NCI-H2196 treated with DMSO at 0.1 percent for 48 hours (cell line): ENCODE data around the gene NDUFS3.
"Not testable (repeated sequence)": the region's sequence is repeated elsewhere in the genome, so short reads cannot be mapped to it uniquely, and the experiment has no call there.

Experiments
- DNase-seq: peaks from one replicate; lab custom pipeline; 2025; ENCODE audit not compliant: unreplicated experiment; lab: John Stamatoyannopoulos, UW

NDUFS3 gene

DNA sequence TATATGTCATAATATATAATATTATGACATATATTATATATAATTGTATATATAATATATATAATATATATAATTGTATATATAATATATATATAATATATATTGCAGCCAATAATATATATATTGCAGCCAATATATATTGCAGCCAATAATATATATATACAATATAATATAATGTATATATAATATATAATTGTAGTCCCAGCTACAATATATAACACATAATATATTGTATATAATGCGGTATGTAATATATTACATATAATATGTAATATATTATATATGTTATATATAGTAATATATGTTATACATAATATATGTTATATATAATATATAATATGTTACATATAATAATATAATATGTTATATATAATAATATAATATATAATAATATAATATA is 20.2 kb upstream of the NDUFS3 start:
- DNase-seq: no peak

DNA sequence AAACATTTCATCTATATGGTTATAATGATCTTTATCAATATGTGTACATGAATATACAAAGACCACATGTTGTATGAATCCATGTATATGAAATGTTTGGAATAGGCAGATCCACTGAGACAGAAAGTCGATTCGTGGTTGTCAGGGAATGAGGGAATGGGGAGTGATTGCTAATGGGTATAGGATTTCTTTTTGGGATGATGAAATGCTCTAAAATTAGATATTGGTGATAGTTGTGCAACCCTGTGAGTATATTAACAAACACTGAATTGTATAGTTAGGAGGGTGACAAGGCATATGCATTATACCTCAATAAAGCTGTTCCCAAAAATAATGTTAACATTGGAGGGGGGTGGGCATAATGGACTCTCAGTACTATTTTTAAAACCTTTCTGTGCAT is 18.4 kb upstream of the NDUFS3 start:
- no peak for DNase-seq

DNA sequence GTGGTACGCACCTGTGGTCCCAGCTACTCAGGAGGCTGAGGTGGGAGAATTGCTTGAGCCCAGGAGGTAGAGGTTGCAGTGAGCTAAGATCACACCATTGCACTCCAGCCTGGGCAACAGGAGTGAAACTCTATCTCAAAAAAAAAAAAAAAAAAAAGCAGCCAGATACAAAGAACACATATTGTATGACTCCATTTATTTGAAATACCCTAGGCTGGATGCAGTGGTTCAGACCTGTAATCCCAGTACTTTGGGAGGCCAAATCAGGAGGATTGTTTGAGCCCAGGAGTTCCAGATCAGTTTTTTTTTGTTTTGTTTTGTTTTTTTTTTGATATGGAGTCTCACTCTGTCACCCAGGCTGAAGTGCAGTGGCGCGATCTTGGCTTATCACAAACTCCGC is 16.5 kb upstream of the NDUFS3 start:
- DNase-seq: not testable (repeated sequence)

DNA sequence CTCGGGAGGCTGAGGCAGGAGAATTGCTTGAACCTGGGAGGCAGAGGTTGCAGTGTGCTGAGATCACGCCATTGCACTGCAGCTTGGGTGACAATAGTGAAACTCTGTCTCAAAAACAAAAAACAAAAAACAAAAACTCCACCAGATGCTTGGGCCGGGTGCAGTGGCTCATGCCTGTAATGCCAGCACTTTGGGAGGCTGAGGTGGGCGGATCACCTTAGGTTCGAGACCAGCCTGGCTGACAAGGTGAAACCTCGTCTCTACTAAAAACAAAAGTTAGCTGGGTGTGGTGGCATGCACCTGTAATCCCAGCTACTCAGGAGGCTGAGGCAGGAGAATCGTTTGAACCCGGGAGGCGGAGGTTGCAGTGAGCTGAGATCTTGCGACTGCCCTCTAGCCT is 14.5 kb upstream of the NDUFS3 start:
- not testable (repeated sequence) for DNase-seq

DNA sequence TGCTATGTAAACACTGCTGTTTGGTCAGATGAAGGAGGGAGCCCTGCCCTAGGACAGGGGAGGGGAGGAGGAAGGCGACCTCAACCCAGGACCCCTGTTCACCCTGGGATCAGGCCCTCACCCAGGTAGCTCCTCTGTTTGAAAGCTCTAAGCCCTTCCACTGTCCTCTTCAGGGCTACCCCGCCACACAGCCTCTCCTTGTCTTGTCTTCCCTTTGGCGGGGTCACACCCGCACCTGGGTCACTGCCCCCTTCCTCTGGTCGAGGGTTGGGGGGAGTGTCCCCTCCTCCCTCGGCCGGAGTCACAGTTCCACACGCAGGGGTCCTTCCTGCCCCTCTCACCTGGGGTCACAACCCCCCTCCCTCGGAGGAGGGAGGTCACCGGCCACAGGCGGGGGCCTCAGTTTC is 13.9 kb upstream of the NDUFS3 start:
- DNase-seq: no peak

DNA sequence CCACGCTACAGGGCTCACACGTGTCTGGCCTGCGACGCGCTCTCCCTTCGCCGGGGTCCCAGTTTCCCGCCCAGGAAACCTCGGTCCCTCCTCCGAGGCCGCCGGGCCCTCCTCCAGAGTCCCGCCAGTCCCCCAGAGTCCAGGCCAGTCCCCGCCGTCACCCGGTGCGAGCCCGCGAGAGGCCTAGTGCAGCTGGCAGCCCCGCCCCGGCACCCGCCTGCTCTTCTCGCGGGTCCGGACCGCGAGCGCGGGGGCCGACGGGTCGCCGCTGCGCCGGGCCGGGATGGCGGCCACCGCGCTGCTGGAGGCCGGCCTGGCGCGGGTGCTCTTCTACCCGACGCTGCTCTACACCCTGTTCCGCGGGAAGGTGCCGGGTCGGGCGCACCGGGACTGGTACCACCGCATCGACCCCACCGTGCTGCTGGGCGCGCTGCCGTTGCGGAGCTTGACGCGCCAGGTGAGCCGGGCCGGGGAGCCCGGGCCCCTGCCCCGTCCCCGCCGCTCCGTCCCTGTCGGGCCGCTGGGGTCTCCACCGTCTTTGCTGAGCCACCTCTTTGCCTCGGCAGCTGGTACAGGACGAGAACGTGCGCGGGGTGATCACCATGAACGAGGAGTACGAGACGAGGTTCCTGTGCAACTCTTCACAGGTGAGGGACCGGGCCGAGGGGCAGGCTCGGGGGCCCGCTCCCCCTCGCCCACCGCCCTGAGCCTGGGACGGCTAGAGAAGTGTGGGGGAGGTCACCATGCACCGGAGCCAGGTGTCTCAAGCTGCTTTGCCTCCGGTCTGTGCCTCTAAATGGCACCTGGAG is 13.3 kb upstream of the NDUFS3 start, which contains the start of gene PTPMT1:
Gene PTPMT1, plus strand, starts transcription at position 260 of the 809 bp plus-strand sequence. Its CDS starts 24 bp downstream, at position 284.
- peak; percentile 47 for DNase-seq

DNA sequence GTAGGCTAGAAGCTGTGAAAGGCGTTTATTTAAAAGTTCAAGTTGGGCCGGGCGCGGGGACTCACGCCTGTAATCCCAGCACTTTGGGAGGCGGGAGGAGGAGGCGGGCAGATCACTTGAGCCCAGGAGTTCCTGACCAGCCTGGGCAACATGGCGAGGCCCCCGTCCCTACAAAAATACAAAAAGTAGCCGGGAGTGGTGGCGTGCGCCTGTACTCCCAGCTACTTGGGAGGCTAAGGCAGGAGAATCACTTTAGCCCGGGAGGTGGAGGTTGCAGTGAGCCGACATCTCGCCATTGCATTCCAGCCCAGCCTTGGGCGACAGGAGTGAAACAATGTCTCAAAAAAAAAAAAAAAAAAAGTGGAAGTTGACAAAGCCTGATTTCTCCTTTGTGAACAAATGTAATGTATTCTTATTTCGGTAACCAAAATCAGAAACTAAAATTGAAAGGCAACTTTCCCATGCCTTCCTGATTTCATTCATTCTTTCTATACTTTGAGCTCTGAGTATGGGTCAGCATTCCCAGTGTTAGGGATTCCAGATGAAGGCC is 12.7 kb upstream of the NDUFS3 start:
- DNase-seq: no peak

DNA sequence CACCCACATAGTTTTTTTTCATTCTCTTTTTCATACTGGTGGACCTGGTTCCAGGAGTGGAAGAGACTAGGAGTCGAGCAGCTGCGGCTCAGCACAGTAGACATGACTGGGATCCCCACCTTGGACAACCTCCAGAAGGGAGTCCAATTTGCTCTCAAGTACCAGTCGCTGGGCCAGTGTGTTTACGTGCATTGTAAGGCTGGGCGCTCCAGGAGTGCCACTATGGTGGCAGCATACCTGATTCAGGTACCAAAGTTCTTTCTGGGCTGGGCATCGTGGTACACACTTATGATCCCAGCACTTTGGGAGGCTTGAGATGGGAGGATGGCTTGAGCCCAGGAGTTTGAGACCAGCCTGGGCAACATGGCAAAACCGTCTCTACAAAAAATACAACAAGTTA is 9.2 kb upstream of the NDUFS3 start:
- DNase-seq: no peak

DNA sequence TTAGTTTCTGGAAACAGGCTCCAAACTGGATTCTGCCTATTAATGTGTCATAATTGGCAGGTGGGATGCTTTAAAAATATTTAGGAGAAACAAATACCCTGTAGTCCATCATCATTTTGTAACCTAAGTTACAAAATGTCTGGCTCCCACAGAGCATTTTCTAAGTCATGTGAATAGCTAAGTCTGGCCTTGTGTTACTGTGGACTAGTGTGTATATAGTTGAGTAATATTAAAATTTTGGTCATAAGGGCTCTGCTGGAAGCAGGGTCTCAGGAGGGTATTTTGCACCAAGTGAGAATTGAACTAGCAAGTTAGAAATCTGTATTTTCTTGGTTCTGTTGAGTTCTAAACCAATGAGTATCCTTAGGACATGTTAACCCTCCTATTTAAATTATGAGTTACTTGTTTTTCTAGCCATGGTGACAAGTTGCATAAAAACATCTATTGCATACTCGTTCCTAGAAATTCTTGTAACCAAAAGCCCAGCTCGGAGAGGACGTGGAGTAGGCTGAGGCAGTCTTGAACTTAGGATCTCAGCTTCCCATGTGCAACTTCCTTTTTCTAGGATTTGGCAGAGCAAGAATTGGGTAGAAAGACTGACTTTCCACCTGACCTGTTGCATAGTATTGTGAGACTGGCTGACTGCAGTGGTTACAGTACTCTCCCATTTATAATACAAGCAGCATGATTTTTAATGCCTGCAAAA is 8.1 kb upstream of the NDUFS3 start:
- DNase-seq: no peak

DNA sequence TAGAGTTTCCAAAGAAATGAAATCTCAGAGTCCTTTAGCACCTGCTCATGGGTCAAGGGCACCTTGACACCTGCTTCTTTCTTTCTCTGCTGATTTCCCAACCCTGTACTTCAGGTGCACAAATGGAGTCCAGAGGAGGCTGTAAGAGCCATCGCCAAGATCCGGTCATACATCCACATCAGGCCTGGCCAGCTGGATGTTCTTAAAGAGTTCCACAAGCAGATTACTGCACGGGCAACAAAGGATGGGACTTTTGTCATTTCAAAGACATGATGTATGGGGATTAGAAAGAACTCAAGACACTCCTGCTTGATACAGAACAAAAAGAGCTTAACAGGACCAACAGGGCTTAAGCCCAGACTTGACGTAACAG is 7.5 kb upstream of the NDUFS3 start:
- DNase-seq: no peak

DNA sequence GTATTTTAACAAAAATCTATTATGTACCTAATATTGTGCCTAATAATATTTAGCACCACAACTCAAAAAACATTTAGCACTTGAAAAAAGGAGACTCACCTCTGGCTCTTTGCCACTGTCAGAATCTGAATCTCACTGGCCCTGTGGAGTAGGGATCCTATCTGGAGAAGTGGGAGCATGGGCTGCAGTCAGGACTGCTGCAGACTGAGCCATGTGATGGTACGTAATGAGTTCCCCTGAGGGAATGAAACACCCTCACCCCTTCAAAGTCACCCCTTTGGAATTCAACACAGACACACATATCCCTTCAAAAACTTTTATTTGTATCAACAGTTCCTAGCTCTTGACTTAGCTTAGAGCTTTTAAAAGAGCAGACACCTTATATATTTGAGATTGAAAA is 7.0 kb upstream of the NDUFS3 start:
- no peak for DNase-seq

DNA sequence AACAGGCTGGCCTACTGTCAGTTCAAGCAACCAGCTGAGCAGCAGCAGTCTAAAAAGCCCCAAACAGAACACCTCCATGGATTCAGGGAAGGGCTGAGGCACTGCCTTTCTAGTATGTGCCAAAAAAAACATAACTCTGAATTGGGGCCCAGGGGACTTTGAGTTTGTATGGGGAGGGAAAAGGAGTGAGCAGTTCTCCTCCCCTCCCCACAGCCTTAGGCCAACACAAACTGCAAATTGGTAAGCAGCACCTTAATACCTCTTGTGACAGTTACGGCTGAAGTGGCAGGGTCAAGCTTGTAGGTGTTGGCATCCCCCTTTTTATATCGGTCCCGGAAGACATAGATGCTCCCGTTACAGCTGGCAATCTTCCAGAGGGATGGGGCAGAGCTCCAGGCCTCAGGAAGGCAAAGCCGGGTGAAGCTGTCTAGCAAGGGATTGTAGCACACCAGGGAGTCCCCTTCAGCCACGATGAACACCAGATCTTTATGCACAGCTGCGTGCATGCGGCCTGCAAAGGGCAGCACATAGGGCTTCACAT is 6.1 kb upstream of the NDUFS3 start:
- DNase-seq: no peak

DNA sequence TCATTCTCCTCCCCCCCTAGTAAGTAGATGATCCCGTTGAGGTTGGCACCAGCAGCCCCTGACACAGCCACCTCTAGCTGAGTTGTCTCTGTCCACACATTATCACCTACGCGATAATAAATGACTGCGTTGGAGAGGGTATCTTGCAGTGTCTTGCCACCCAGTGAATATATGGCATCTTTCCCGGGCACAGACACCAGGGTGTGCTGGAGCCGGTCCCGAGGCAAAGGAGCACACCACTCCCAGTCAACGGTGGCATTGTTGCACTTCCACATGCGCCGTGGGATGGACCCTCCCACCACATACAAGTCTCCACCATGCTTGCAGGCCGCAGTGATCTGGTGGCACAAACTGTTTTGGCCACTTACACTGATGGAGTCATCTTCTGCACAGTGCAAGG is 5.6 kb upstream of the NDUFS3 start:
- no peak for DNase-seq

DNA sequence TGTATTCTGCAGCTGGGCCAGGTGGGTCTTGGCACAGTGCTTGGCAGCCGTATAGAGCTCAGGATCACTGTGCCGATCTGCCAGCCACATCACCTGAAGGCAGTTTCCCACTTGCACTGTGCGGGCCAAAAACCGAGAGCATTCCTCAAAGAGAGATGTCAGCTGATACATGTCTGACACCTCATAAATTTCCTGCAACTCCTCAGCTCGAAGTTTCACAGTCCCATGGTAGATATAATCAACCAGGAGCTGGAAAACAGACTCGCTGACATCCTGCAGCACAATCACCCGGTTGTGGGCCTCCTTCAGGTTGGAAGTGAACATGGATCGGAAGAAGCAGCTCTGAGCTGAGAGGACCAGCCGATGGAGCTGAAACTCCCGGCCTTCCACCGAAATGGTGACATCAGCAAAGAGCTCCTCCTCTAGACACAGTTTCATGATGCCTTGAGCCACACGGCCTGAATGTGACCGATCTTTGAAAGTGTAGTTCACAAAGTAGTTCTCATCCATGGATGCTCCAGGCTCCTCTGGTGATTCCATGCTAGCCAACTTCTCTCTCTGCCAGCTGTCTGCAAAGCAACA is 1.3 kb upstream of the NDUFS3 start:
- no peak for DNase-seq

DNA sequence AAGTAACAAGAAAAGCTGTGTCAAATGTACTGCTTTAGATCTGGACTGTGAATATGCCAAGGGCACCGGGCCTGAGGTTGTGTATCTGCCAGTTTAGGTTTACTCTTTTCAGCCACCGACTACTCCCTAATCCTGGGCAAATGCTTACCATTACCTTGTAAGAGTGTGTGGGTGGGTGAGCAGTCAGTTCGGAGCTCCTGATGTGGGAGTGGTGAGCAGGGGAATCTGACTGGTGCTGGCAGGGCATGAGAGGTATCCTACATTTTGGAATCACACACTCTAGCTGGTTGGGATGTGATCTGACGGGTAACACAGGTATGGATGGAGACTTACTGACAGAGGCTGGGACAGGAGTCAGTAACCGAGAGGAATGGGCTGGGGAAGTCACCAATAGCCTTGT is 5.0 kb downstream of the NDUFS3 start:
- no peak for DNase-seq

DNA sequence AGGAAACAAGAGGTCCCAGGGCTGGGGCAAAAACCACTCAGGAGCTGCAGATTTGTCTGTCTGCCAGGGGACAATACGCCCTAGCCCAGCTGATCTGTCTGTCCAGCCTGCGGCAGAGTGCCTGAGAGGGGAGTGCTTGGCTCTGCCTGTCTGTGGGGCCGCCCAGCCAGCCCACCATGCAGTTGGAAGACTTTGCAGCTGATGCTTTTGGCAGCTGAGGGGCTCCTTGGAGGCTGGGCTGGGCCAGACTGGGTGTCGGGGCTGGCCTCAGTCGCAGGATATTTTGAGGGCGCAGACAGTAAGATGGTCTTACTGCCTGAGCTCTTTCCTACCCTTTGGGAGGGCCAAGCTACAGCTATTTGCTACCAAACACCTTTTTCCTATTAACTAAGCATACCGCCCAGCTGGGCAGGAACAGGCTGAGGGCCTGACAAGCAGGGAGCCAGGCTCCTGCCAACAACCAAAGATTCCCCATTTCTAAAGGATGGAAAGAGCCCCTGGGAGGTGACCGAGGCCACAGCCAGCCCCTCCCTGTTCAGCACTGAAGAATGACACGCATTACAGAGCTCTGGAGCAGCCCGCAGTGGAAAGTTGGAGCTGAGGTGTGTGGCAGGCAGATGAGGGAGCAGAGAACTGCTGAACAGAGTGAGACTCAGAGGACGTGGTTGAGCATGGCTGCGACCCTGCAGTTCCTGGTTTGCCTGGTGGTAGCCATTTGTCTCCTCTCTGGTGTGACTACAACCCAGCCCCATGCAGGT is 7.4 kb downstream of the NDUFS3 start, which contains the start of gene FAM180B:
Gene FAM180B, plus strand, starts transcription at position 581 of the 758 bp plus-strand sequence. Its CDS starts 91 bp downstream, at position 672.
- DNase-seq: no peak

DNA sequence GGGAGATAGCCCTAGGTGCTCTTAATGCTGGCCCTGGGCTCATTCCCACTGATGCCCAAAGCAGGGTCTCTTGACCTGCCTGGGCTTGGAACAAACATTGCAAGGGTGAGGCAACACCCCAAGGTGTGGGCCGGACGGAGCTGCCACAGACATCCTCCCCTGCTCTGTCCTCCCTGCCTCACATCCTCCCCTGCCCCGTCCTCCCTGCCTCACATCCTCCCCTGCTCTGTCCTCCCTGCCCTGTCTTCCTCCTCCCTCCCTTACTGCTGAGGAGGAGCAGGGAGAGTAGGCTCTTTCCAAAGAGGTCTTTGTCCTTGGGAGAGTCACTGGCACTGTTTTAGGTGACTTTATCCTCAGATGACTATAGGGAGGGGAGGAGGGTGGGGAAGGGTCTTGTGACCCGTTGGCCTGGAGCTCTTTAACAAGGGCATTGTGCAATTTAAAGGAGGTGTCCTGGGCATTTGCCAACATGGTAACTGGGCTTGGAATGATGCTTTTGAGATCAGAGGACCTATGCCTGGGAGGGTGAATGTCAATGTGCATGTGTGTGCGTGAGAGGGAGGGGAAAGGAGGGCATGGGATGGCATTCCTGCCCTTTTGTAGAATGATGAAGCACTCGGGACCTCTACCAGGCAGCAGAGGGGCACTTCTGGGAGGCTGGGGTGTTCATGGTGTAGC is 8.3 kb downstream of the NDUFS3 start:
- no peak for DNase-seq

DNA sequence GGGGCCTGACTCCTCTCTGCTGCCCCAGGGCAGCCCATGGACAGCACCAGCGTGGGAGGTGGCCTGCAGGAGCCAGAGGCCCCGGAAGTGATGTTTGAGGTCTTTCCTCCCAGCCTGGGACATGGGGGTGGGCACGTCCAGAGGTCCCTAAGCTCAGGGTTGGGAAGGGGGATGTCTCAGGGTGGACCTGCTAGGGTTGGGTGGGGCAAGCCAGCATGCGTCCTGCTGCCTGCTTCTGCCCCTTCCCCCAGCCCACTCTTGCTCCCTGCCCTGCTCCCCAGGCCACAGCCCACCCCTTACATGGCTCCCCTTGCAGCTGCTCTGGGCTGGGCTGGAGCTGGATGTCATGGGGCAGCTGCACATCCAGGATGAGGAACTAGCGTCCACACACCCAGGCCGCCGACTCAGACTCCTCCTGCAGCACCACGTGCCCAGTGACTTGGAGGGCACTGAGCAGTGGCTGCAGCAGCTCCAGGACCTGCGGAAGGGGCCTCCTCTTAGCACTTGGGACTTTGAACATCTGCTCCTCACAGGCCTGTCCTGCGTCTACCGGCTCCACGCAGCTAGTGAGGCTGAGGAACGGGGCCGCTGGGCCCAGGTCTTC is 9.0 kb downstream of the NDUFS3 start:
- no peak for DNase-seq

DNA sequence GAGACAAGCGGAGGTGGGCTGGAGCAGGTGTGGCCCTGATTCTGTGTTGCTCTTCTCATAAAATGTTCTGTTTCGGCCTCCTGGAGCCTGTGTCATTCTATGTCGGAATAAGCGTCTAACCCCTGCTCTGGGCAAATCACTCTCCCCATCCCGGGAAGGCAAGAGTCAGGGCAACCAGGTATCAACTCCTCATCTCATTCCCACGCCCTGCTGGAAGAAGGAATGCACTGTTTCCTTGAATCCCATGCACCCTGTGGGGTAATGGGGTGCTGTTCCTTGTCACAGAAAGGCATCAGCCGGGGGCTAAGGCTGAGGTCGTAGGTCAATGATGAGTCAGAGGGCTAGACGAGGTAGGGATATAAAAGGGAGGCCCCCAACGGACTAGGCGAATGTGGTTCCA is 10.2 kb downstream of the NDUFS3 start:
- DNase-seq: no peak

DNA sequence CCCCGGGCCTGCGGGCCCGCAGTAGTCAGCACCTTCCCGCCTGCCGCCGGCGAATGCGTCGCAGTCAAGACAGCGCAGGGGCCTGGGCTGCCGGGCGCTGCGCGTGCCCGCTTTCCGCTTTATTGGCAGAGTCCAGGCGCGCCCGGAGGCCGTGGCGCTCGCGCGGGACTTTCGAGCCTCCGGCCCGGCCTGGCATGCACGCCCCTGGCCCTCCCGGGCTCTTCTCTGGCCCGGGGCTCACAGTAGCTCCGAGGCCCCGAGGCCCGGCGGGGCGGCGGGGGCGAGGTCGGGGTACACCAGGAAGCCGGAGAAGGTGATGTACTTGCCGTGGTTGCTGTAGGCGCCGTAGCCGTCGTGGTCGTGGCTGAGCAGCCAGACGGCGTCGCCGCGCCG is 10.7 kb downstream of the NDUFS3 start:
- DNase-seq: no peak
